NCI-H345 (cell line): ENCODE measurements around the gene SEPTIN1.
"Not testable (repeated sequence)": the region's sequence is repeated elsewhere in the genome, so short reads cannot be mapped to it uniquely, and the experiment has no call there.

Source experiments
- DNase-seq: peaks from one replicate; lab custom pipeline; 2025; lab: John Stamatoyannopoulos, UW

The SEPTIN1 gene

GRCh38 chr16:30341971-30342370 is 40.4 kb downstream of the SEPTIN1 start:
- not testable (repeated sequence) for DNase-seq

GRCh38 chr16:30340621-30341020 is 41.7 kb downstream of the SEPTIN1 start:
- peak; percentile 92 for DNase-seq

GRCh38 chr16:30338715-30339114 is 43.6 kb downstream of the SEPTIN1 start:
- not testable (repeated sequence) for DNase-seq

- DNase-seq, result not testable (repeated sequence)
These were observed 44.4 kb downstream of the SEPTIN1 start for GRCh38 chr16:30337964-30338357.

- no peak for DNase-seq
These were observed 46.5 kb downstream of the SEPTIN1 start for GRCh38 chr16:30335598-30336474.

GRCh38 chr16:30335028-30335597 is 47.2 kb downstream of the SEPTIN1 start:
- DNase-seq, result peak; percentile 91

GRCh38 chr16:30334473-30334989 is 47.8 kb downstream of the SEPTIN1 start:
- DNase-seq, result peak; percentile 84
